ENCODE measurements around the gene BCOR.

GRCh38 chrX:40090961-40091360 is 6.8 kb downstream of the BCOR start:
- TF ChIP-seq CTCF (IDR thresholded peaks at IDR 0.05; ENCODE audit: low read length) (no peak), EZH2 (IDR thresholded peaks at IDR 0.05; ENCODE audit: borderline replicate concordance, low read length) (no peak)

All from OCI-LY1 (cell line).